Erythroblast (primary cell): ENCODE measurements around the gene ECSCR.
A peak's percentile ranks its signal among the peaks of the same experiment; 100 is the strongest.
"Not testable (repeated sequence)": the region's sequence is repeated elsewhere in the genome, so short reads cannot be mapped to it uniquely, and the experiment has no call there.

ENCODE experiments used
- DNase-seq, 2 experiments: peaks; one replicate each; lab custom pipeline; 2025; lab: John Stamatoyannopoulos, UW
- GATA1 ChIP-seq: IDR thresholded peaks from 2 replicates; pipeline ENCODE4 v1.6.1; 2011; ENCODE audit warnings: low read depth, mild to moderate bottlenecking, control low read depth, low read length, moderate library complexity
- POLR2A ChIP-seq: IDR thresholded peaks from 2 replicates; pipeline ENCODE4 v1.6.1; 2011; ENCODE audit warnings: mild to moderate bottlenecking, low read length

ECSCR gene

DNA sequence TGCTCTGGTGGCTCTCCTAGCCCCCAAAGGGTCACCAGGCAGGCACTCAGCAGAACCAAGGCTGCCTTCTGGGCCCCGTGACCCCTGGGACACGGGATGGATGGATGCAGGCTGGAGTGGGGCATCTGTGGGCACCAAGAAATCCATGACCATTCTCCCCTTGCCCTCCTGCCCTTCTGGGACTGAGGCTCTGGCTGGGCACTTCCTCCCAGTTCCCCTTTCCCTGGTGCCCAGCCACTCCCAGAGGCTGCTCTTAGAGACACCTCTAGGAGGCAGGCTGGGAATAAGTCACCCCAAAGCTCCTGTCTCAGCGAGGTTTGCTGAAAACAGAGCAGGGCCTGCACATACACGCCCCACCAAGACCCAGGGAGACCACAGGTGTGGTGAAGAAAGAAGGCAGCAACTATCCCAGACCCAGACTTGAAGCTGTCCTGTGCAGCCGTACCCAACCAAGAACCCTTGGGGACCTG, 19.1 kb upstream of the ECSCR start:
- DNase-seq = peak in 1 of 2 experiments; percentile 58
- TF ChIP-seq POLR2A (no peak), GATA1 (no peak)

DNA sequence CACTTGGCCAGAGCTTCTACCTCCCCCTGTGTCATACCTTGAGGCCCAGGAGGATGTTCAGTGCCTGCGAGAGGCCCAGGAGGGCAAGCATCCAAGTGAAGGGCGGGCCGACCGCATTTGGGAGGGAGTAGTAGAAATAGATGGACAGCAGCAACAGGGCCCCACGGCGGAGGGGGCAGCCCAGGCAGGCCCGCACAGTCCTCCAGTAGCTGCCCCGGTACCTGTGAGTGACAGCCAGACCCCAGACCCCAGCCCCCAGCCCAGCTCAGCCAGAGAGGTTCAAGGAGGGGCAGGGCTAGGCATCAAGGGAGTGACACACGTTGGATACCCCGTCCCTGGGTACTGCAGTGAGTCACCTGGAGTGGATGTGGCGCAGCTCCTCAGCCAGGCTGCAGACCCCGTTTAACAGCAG, 18.6 kb upstream of the ECSCR start:
- TF ChIP-seq GATA1 (no peak), POLR2A (no peak)
- DNase-seq = peak; percentile 74 to 77

DNA sequence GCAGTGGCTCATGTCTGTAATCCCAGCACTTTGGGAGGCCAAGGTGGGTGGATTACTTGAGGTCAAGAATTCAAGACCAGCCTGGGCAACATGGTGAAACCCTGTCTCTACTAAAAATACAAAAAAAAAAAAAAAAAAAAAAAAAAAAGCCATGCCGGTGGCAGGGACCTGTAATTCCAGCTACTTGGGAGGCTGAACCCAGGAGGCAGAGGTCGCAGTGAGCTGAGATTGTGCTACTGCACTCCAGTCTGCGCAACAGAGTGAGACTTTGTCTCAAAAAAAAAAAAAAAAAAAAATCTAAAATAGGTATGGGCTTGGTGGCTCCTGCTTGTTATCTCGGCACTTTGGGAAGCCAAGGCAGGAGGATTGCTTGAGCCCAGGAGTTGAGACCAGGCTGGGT, 17.2 kb upstream of the ECSCR start:
- not testable (repeated sequence) for DNase-seq

DNA sequence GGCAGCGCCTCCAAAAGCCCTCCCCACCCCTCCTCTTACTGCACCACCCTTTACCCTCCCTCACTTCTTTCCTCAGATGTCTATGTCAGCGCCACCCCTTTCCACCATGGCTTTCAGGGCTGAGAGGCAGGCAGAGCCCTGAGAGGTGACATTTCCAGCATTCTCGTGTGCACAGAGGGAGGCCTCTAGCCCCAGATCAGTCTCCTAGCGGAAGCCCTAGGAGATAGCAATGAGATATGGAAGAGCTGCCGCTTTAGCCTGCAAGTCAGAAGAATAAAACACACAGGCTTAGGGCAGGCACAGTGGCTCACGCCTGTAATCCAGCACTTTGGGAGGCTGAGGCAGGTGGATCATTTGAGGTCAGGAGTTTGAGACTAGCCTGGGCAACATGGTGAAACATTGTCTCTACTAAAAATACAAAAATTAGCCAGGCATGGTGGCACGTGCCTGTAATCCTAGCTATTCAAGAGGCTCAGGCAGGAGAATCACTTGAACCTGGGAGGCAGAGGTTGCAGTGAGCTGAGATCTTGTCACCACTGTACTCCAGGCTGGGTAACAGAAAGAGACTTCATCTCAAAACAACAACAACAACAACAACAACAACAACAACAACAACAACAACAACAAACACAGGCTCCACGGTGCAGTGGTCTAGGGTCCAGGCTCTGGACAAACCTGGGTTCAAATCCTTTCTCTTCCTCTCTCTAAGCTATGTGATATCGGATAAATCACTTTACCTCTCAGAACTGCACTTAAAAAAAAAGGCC, 16.3 kb upstream of the ECSCR start:
- DNase-seq = peak; percentile 19 to 30

DNA sequence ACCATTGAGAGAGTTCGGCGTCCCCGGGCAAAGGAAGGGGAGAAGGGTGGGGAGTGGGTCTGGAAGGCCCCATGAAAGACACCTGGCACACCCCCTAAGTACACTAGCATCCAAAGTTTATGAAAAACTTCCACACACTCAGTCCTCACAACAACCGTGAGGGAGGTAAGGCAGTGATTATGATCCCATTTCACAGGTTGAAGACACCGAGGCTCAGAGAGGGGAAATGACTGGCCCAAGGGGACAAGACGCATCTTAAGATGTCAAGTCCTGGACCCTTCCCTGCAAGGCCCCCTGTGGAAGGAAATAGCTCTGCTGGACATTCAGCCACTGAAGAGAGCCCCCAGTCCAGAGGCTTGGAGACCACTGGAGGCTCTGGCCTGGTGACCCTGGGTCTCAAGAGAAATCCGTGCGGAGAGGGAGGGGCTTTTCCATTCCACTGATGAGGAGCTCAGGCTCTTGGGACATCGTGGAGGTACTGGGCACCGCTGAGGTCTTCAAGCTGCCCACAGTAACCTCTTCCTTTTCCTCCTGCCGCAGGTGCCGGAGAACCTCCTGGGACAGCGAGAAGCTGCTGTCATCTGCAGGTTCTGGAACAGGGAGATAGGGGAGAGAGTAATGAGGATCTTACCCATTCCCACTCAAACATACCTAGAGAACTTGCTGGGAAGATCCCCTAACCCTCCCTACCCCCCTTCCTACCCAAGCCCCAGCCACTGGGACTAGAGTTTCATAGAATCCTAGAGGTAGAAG, 13.5 kb upstream of the ECSCR start:
- no peak for TF ChIP-seq POLR2A
- no peak for TF ChIP-seq GATA1

DNA sequence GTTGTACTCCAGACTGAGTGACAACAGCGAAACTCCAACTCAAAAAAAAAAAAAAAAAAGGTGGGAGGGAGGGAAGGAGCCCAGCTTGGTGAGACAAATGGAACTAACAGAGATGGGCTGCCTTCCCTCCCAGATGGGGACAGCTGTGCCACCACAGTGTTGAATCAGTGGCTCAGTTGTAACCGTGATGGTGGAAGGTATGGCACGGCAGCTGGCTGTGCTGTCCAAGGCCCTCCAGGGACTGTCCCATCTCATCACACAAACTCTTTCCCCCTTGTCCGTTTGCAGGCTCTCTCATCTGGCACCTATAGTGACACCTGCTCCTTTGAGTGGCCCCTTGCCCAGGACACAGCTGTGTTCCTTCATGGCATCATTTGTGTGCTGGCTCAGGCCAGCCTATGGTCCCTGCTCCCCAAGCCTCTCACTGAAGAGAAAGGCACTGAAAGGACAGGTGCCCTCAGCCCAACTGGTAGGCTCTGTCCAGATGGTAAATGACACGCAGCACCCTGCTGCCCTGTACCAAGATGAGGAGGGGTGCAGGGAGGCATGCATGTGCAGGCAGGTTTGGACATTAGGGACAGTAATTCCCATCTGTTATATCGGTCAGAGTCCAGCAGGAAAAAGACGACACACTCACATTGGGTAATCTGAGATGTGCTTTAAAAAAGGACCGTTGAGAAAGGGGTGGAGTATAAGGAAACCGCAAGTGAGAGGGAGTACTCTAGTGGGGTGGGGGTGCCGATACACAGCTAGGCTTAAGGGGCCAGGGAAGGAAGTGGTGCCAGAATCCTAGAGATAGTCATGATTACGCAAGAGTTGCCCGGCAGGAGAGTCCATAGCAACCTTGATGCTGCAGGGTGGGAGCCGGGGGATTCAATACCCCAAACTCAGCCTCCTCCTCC, 12.6 kb upstream of the ECSCR start:
- no peak for TF ChIP-seq GATA1
- peak; percentile 40 for TF ChIP-seq POLR2A
- DNase-seq = peak; percentile 56 to 73

More for the DNA sequence above, 13.5 kb upstream of the ECSCR start:
- DNase-seq = no peak

DNA sequence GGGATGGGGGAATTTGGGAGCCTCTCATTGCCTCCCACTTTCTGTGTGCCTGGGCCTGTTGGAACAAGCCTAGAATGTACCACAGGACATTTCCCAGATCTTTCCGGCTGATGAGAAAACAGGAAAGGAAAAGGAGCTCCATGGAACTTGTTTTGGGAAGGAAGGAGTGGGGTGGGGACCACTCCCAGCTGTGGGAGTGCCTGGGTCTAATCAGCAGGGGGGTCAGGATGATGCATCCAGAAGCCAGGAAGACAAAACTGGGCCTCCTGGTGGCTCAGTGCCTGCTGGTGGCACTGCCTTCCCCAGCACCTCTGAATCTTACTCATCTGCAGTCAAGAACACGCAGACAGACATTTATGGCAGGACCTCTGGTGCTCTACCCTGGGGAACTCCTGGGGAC, 11.0 kb upstream of the ECSCR start:
- DNase-seq = no peak
- no peak for TF ChIP-seq GATA1

DNA sequence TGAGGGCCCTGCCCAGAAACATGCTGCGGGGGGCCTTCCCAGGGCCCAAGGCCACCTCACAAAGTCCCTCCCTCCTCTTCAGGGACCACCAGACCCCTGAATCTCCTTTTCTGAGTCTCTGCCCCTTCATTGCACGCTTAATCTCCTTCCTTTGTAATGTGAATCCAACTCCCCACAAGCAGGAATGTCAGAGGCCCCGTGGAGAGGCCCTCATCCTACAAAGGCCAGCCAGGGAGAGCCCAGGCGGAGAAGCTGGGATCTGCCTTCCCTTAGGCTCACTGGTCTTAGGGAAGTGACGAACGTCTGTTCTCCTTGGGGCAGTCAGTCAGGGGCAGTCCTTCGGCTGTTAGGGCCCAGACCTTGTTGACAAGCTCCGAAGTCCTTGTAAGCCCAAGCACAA, 10.6 kb upstream of the ECSCR start:
- DNase-seq = no peak
- TF ChIP-seq GATA1 (no peak), POLR2A (no peak)

DNA sequence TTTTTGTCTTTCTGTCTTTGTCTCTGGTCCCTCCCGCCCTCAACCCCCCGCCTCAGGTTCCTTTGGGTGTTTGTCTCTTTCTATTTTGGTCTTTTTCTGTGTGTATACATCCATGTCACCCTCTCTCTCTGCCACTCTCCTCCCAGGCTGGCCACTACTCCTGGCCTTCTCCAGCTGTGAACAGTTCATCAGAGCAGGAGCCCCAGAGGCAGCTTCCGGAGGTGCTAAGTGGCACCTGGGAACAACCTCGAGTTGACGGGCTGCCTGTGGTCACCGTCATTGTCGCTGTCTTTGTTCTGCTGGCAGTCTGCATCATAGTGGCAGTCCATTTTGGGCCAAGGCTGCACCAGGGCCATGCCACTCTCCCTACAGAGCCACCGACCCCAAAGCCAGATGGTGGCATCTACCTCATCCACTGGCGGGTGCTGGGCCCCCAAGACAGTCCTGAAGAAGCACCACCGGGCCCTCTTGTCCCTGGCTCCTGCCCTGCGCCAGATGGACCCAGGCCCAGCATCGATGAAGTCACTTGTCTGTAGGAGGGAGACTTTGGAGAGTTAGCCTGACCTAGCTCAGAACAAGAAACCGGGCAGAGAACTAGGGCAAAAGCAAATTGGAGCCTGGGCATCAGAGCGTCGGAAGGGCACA, 10.0 kb upstream of the ECSCR start:
- no peak for DNase-seq
- TF ChIP-seq GATA1 (no peak), POLR2A (no peak)

DNA sequence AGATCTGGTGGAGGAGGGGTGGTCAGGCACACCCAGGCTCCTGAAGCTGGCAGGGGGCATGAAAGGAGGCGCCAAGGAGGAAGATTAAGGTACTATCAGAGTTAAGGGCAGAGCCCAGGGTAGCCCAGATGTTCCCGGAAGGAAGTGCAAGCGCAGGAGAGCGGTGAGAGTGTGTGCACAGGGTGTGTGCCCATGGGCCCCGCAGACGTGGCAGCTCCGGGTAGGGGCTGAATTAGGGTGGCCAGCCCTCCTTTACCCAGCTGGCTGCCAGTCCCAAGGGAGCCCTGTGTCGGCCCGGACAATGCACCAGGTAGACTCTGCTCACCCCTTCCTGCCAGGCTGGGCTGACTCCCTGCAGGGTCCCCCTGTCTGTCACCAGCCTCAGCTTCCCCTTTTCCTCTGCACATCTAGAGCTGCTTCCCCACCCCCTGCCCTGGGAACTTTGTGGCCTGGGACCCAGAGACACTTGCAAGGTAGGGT, 8.3 kb upstream of the ECSCR start, which contains the start of gene SMIM33:
TSS of gene SMIM33 (plus strand) at position 184 of the 480 bp plus-strand sequence. CDS start at position 302, 118 bp downstream.
- no peak for DNase-seq
- TF ChIP-seq GATA1 = no peak
- TF ChIP-seq POLR2A = no peak

DNA sequence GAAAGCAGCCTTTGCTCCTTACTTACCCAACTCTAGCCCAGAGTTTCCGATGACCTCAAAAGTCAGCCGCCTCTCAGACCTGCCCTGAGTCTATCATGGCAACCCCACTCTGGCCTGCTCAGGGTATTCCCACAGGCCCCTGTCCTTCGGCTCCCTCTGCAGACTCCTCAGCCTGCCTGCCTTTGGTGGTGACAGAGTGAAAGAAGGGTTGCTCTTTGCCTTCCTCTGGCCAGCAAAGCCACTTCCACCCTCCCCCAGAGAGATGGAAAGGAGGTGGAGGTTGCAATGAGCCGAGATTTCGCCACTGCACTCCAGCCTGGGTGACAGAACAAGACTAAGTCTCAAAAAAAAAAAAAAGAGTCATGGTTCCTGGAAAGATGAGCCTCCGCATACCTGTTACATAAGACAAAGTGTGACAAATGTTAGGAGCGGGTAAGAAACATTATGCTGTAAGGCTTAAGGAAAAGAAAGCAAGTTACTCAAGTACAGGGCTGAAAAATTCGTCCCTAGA, 5.9 kb upstream of the ECSCR start:
- DNase-seq = no peak
- TF ChIP-seq POLR2A (no peak), GATA1 (no peak)

DNA sequence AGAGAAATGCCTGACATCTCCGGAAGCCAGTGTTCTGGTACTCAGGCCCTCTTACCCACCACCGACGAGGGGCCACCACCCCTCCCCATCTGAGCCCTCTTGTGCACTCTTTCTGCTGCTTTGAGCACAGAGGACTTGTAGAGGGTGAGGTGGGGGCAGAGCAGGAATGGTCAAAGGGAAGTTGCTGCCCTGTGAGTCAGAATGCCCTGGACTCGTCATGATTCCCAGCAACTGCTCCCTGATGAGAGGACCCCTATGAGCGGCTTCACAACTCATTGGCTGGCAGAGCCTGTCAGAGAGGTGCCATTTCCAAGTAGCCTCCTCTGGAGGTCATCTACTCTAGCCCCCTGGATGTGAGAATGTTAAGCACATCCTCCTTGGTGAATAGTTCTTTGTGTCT, 845 bp downstream of the ECSCR start:
- no peak for DNase-seq

DNA sequence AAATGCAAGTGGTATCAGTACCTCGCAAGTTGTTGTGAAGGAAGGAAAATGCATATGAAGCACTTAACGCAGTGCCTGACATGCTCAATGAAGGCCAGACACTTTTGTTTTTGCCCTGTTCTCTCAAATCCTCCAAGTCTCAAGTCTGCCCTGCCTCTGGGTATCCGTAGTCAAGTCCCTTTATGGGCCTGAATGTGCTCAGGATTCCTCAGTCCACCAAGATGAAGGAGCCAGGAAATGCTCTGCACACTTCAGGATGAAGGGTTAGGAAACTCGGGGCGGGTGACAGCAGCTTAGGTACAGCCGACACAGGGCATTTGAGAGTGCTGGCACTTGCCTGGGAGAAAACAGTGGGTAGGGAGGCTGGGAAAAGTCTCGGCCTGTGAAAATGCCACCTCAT, 1.4 kb downstream of the ECSCR start:
- DNase-seq = no peak
- no peak for TF ChIP-seq POLR2A
- TF ChIP-seq GATA1 = no peak

More for the DNA sequence above, 845 bp downstream of the ECSCR start:
- TF ChIP-seq GATA1 (no peak), POLR2A (no peak)

DNA sequence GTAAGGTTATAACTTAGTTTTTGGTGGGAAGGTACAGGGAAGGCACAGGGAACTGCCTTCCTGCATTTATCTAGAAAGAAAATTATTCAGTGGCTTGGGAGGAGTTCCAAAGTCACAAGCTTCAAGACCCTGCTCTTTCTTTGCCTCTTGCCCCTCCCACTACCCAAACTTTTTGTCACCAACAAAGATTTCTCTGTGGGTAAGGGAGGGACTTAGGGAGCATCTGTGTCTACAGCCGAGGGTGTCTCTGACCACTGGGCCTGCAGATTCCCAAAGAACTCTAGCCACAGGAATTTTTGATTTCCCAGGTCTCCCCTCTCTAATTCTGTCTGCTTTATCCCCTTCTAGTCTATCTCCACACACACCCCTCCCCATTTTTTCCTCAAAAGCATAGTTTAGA, 2.1 kb downstream of the ECSCR start:
- TF ChIP-seq GATA1 (no peak), POLR2A (no peak)
- DNase-seq = no peak
